ENCODE data around the gene INPP5B.

DNA sequence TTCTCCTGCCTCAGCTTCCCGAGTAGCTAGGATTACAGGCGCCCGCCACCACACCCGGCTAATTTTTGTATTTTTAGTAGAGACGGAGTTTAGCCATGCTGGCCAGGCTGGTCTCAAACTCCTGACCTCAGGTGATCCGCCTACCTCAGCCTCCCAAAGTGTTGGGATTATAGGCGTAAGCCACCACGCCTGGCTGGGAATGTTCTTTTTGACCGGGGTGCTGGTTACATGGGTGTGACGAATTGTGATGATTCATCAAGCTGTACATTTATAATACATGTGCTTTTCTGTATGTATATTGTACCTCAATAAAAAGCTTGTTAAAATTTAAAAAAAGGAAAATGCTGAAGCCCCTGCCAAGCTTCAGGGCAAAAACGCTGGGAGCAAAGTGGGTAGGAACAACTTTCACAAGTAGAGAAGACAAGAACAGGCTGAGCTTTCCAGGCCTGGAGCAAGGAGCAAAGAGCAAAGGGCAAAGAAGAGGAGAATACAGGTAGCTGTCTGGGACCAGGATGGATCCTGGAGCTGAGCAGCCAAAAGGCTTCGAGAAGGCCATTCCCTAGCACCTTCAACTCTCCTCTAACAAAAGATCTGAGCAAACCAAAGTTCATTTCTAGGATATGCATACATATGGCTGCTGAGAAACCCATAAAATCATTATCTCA, 118.3 kb downstream of the INPP5B start:
- TF ChIP-seq, protein P1, sequence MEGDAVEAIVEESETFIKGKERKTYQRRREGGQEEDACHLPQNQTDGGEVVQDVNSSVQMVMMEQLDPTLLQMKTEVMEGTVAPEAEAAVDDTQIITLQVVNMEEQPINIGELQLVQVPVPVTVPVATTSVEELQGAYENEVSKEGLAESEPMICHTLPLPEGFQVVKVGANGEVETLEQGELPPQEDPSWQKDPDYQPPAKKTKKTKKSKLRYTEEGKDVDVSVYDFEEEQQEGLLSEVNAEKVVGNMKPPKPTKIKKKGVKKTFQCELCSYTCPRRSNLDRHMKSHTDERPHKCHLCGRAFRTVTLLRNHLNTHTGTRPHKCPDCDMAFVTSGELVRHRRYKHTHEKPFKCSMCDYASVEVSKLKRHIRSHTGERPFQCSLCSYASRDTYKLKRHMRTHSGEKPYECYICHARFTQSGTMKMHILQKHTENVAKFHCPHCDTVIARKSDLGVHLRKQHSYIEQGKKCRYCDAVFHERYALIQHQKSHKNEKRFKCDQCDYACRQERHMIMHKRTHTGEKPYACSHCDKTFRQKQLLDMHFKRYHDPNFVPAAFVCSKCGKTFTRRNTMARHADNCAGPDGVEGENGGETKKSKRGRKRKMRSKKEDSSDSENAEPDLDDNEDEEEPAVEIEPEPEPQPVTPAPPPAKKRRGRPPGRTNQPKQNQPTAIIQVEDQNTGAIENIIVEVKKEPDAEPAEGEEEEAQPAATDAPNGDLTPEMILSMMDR (IDR thresholded peaks at IDR 0.05): no peak
- TF ChIP-seq POLR2A (IDR thresholded peaks at IDR 0.05): no peak

Data from adrenal gland (tissue), 5 donors.